ENCODE results near the gene GFPT2. TPM values are rescaled to one million over a fixed set of nuclear protein-coding genes. Genes with fewer than 3 reads are reported as not detected.

The GFPT2 gene
- total RNA-seq, 2 experiments from 2014 or later = 0.15 to 0.37 TPM

DNA sequence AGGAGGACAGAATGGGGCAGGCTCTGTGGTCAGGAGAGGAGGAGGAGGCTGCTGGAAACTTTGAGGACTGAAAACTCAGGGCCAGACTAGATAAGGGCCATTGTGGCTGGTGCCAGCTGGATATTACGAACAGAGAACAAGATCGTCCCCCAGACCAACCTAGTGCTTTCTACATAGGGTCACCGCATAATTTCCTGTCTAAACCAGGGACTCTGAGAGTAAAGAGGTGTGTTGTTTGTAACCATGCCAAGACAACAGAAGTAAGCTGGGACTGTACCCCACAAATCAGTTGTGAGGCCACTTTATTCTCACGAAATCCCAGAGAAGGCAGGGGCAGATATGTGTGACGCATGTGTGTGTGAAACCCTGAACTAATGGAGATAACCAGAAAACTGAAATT lies 20.3 kb upstream of the GFPT2 start:
- Mint-ChIP-seq H3K36me3 (no peaks in the 10 kb centered on the region), H3K4me3 (no peak overlapping the region), H3K9me3 (ENCODE audit: low read depth) (no peaks in the 10 kb centered on the region), H3K27me3 (peaks cover 43% of the 10 kb centered on the region), H3K27ac (no peak overlapping the region), H3K4me1 (no peaks in the 10 kb centered on the region)
- ATAC-seq (no peak), DNase-seq (no peak)
- CTCF ChIA-PET = interaction anchor here (0.7 to 0.9 kb wide), 2 partner anchors 45 to 54 kb away, joined by 3 read pairs; no protein-coding TSS in a partner anchor

DNA sequence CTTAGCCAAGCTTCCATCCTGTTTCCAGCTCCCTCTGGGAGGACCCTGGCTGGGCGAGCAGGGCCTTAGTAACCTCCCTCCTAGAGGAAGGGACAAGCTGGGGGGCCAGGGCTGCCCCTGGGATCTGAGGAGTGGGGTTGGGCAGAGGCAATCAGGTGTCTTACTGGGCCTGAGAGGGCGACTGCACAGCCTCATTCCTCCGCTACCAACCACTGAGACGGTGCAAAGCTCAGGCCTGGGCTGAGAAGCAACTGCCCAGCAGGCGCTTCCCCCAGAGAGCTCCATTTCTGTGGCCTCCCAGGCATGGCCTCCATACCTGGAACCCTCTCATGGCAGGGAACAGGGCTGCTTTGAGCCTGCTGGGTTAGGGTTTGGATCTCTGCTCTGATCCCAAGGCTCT lies 18.8 kb upstream of the GFPT2 start:
- peaks cover 34% of the 10 kb centered on the region for H3K27me3 Mint-ChIP-seq
- no peaks in the 10 kb centered on the region for H3K36me3 Mint-ChIP-seq
- peaks cover 13% of the 10 kb centered on the region for H3K4me1 Mint-ChIP-seq
- DNase-seq (no peak), ATAC-seq (no peak)
- CTCF ChIA-PET = interaction anchor here (1.6 kb wide), 1 partner anchor 56 kb away, joined by 5 read pairs; no protein-coding TSS in a partner anchor
- H3K9me3 Mint-ChIP-seq (ENCODE audit: low read depth) = no peaks in the 10 kb centered on the region
- no peak overlapping the region for H3K4me3 Mint-ChIP-seq
- H3K27ac Mint-ChIP-seq = no peak overlapping the region

DNA sequence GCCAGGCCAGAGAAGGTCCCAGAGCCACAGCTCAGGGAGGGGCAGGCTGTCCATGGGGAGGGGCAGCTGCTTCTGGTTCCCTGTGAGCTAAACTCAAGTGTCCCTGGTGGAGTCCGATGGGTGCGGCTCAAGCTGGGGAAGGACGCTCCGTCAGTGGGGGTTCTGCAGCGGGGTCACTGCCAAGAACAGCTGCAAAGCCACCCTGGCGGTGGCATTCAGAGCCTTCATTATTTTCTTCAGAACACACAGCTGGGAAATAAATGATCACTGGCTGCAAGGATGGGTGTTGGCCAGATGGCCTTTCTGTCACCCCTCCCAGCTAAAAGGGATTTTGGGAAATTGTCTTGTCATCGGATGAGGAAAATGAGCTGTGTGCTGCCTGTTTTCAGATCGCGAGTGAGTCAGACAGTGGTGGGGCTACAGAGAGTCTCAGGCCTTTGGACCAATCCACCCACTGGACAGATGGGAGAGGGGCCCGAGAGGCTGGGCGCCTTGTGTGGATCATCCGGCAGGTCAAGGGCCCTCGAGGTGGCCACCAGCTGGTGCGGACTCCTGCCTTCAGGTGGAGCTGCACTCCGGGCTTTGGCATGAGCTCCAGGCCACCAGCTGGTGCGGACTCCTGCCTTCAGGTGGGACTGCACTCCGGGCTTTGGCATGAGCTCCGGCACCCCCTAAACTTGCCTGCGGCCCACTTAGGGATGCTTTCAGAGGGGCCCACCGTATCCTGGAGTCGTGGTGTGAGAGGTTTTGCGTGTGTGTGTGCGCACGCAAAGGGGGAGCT lies 17.9 kb upstream of the GFPT2 start:
- DNase-seq = no peak
- Mint-ChIP-seq H3K36me3 (no peaks in the 10 kb centered on the region), H3K27ac (no peak overlapping the region), H3K9me3 (ENCODE audit: low read depth) (no peaks in the 10 kb centered on the region), H3K27me3 (peaks cover 35% of the 10 kb centered on the region), H3K4me1 (peaks cover 14% of the 10 kb centered on the region), H3K4me3 (no peak overlapping the region)
- CTCF ChIA-PET = interaction anchor here (1.0 to 1.6 kb wide), 2 partner anchors 55 to 78 kb away, joined by 3 to 5 read pairs; no protein-coding TSS in a partner anchor
- no peak for ATAC-seq

DNA sequence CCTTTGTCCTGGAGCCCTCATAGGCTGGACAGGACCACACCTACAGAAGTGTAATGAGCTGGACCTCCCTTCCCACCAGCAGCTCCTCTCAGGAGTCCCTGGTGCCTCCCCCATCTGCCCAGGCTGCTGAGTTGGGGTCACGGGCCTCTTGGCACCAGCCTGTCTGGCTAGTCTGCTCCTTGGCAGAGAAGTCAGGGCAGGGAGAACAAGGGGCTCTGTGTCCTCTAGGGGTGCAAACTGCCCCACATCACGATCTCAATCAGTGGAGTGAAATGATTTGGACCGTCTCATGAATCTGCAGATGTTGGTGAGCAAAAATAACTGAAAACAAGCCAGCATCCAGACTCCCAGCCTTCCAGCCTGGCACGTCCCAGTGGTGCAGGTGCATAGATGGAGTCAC lies 14.9 kb upstream of the GFPT2 start:
- CTCF ChIA-PET = no interaction called here
- Mint-ChIP-seq H3K9me3 (ENCODE audit: low read depth) (no peaks in the 10 kb centered on the region), H3K27ac (no peak overlapping the region), H3K27me3 (peaks cover 35% of the 10 kb centered on the region), H3K4me1 (peaks cover 14% of the 10 kb centered on the region), H3K4me3 (no peak overlapping the region), H3K36me3 (no peaks in the 10 kb centered on the region)
- no peak for ATAC-seq
- no peak for DNase-seq

DNA sequence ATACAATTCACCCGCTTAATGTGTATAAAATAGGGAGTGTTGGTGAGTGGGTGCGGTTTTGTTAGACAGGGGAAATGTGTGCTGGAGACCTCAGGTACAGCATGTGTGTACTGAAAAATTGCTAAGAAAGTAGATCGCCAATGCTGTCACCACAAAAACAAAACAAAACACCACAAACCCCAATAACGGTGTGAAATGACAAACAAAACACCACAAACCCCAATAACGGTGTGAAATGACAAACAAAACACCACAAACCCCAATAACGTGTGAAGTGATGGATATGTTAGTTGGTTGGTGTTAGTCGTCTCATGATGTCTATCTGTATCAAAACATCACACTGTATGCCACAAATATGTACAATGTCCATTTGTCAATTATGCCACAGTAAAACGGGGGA lies 14.2 kb upstream of the GFPT2 start:
- no peak overlapping the region for H3K4me3 Mint-ChIP-seq
- peak; percentile 76 for ATAC-seq
- CTCF ChIA-PET = no interaction called here
- no peaks in the 10 kb centered on the region for H3K9me3 Mint-ChIP-seq (ENCODE audit: low read depth)
- DNase-seq = peak; percentile 62
- H3K4me1 Mint-ChIP-seq = peaks cover 14% of the 10 kb centered on the region
- peak overlapping the region; percentile 70 for H3K27ac Mint-ChIP-seq
- no peaks in the 10 kb centered on the region for H3K36me3 Mint-ChIP-seq
- peaks cover 35% of the 10 kb centered on the region for H3K27me3 Mint-ChIP-seq

DNA sequence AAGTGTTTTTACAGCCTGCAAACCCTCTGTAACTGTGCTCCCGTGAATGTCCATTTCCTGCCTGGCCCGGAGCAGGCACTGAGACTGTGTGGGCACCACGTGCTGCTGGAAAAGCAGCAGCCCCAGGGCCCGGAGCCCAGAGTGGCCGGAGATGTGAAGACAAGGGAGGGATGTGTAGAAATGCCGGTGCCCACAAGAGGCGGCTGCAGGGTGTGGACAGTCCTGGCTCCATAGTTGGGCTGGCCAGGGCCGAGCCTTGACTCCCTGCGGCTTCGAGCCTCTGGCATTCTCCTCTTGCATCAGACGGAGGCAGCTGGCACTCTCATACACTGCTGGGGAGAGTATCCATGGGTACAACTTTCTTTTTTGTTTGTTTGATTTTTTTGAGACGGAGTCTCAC lies 13.2 kb upstream of the GFPT2 start:
- H3K4me1 Mint-ChIP-seq = peaks cover 14% of the 10 kb centered on the region
- H3K27me3 Mint-ChIP-seq = peaks cover 40% of the 10 kb centered on the region
- ATAC-seq (no peak), DNase-seq (no peak)
- no peaks in the 10 kb centered on the region for H3K9me3 Mint-ChIP-seq (ENCODE audit: low read depth)
- no peak overlapping the region for H3K4me3 Mint-ChIP-seq
- H3K27ac Mint-ChIP-seq = no peak overlapping the region
- CTCF ChIA-PET = no interaction called here
- no peaks in the 10 kb centered on the region for H3K36me3 Mint-ChIP-seq

DNA sequence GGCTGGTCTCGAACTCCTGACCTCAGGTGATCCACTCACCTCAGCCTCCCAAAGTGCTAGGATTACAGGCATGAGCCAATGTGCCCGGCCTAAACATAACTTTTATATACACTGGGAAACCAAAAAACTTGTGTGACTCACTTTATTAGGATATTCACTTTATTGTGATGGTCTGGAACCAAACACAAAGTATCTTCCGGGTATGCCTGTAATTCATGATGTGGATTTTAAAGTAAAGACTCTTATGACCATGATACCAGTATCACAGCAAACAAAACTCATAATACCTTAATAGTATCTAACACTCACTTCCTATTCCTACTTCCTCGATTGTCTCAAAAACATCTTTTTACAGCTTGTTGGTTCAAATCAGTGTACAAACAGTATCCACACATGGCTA lies 12.7 kb upstream of the GFPT2 start:
- H3K27me3 Mint-ChIP-seq = peaks cover 37% of the 10 kb centered on the region
- H3K36me3 Mint-ChIP-seq = no peaks in the 10 kb centered on the region
- no peak overlapping the region for H3K27ac Mint-ChIP-seq
- no peaks in the 10 kb centered on the region for H3K9me3 Mint-ChIP-seq (ENCODE audit: low read depth)
- CTCF ChIA-PET = no interaction called here
- H3K4me1 Mint-ChIP-seq = peaks cover 14% of the 10 kb centered on the region
- ATAC-seq = no peak
- no peak for DNase-seq
- H3K4me3 Mint-ChIP-seq = no peak overlapping the region

DNA sequence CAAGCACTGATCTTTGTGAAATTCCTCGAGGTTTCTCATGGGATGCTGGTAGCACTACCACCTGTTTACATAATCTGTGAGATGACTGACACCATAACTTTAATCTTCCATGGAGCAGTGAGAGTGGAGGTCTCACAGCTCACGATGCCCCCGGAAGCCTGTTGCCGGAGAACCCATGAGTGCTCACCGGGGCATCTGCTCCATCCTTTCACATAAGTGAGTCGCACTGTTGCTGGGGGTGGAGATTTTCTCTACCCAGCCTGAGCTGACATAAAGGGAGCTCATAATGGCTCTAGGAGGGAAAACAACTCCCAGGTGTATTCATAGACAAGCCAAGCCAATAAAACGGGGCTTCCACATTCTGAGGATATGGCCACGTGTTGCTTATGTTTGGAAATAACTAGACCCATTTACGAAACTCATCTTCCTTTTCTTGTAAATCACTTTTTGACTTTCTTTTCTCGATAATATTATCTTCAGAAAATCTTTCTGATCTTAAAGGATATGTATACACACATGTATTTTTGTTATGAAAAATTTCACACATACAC lies 11.2 kb upstream of the GFPT2 start:
- ATAC-seq (no peak), DNase-seq (no peak)
- no peaks in the 10 kb centered on the region for H3K36me3 Mint-ChIP-seq
- H3K4me1 Mint-ChIP-seq = peaks cover 14% of the 10 kb centered on the region
- H3K4me3 Mint-ChIP-seq = no peak overlapping the region
- no peaks in the 10 kb centered on the region for H3K9me3 Mint-ChIP-seq (ENCODE audit: low read depth)
- H3K27me3 Mint-ChIP-seq = peaks cover 37% of the 10 kb centered on the region
- CTCF ChIA-PET = no interaction called here
- no peak overlapping the region for H3K27ac Mint-ChIP-seq

DNA sequence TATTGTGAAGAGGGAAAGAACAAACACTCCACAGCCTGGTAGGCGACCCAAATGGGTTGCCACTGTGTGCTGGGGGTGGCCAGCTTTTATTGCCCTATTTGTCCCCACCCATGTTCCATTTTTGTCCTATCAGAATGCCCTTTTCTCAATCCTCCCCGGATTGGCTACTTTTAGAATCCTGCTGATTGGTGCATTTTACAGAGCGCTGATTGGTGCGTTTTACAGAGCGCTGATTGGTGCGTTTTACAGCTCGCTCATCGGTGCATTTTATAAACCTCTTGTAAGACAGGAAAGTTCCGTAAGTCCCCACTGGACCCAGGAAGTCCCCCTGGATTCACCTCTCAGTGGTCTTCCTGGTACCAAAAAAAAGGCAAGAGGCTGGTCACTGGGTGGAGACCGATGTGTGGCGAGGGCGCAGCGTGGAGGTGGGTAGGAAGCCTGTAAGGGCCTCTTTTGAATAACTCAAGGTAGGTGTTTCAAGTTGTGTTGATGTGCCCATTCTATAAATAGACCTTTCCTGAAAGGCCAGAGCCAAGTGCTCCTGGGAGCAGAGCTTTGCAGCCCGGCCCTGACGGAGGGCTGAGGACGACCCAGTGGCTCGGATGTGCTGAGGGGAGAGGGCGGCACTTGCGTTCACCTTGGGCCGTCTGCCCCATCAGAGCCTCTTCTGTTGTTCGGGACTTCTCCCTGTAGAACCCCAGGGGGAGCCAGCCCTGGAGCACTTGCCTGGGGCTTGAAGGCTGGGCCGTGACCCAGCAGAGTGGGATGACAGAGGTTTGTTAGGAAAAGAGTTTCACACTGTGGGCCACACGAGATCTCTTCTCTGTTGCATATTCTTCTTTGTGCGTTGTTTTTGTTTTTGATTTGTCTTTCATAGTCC lies 7.2 kb upstream of the GFPT2 start:
- no peaks in the 10 kb centered on the region for H3K4me1 Mint-ChIP-seq
- H3K27me3 Mint-ChIP-seq = peaks cover 54% of the 10 kb centered on the region
- no peak overlapping the region for H3K27ac Mint-ChIP-seq
- DNase-seq = no peak
- no peak for ATAC-seq
- H3K36me3 Mint-ChIP-seq = no peaks in the 10 kb centered on the region
- H3K9me3 Mint-ChIP-seq (ENCODE audit: low read depth) = no peaks in the 10 kb centered on the region
- CTCF ChIA-PET = interaction anchor here (1.1 to 1.2 kb wide), 2 partner anchors 31 to 106 kb away, joined by 3 read pairs; no protein-coding TSS in a partner anchor
- no peak overlapping the region for H3K4me3 Mint-ChIP-seq

DNA sequence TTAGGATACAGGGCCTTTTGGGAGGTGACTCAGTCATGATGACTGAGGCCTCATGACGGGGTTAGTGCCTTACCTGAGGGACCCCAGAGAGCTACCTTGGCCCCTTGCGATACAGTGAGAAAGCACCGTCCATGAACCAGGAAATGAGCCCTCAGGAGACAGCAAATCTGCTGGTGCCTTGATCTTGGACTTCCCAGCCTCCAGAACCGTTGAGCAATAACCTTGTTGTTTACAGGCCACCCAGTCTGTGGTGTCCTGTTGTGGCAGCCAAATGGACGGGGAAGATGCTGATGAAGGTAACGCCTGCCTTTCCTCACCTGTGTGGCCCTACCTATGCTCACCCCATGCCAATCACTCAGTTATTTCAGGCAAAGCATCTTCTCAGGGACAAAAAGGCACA lies 5.6 kb upstream of the GFPT2 start:
- DNase-seq (no peak), ATAC-seq (no peak)
- Mint-ChIP-seq H3K27ac (no peak overlapping the region), H3K4me3 (no peak overlapping the region), H3K27me3 (peaks cover 56% of the 10 kb centered on the region), H3K4me1 (peaks cover 5% of the 10 kb centered on the region), H3K36me3 (no peaks in the 10 kb centered on the region), H3K9me3 (ENCODE audit: low read depth) (no peaks in the 10 kb centered on the region)
- CTCF ChIA-PET = no interaction called here

DNA sequence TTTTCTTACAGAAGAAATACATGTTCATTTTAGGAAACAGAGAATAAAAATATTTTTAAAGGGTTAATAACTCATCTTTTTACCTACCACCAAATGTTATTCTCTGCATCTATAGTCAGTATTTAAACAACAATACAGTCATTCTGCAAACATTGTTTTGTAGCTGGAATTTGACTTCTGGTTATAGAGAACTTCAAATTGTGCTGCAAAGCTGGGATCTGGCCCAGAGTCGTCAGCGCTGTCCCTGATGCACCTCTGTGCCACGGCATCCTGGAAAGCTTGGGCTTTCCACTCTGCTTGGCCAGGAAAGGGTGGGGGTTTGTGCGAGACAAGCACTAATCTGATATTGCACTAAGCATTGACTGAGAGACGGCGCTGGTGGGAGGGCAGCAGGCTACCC lies 5.0 kb upstream of the GFPT2 start:
- CTCF ChIA-PET = no interaction called here

DNA sequence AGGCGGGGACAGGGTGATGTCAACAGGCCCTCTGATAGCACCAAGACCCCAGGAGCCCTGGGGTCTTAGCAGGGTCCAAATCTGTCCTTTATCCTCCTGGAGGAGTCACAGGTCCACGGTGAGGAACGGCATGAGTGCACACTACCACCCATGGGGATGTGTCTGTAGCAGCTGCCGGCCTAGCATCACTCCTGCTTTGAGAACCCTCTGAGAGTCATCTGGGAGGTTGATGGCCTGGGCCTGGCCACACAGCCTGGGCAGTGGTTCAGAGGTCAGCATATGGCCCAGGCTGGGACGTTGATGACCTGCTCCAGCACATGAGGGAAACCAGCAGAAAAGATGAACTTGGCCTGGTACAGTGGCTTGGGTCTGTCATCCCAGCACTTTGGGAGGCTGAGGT lies 1.8 kb upstream of the GFPT2 start:
- Mint-ChIP-seq H3K27me3 (peaks cover 66% of the 10 kb centered on the region), H3K9me3 (ENCODE audit: low read depth) (no peaks in the 10 kb centered on the region), H3K4me3 (no peak overlapping the region), H3K27ac (no peak overlapping the region), H3K36me3 (no peaks in the 10 kb centered on the region), H3K4me1 (peaks cover 5% of the 10 kb centered on the region)
- CTCF ChIA-PET = no interaction called here
- ATAC-seq = no peak
- DNase-seq = no peak

More for the DNA sequence above, 5.0 kb upstream of the GFPT2 start:
- H3K36me3 Mint-ChIP-seq = no peaks in the 10 kb centered on the region
- H3K27me3 Mint-ChIP-seq = peaks cover 53% of the 10 kb centered on the region
- no peak overlapping the region for H3K27ac Mint-ChIP-seq
- H3K4me3 Mint-ChIP-seq = no peak overlapping the region
- H3K9me3 Mint-ChIP-seq (ENCODE audit: low read depth) = no peaks in the 10 kb centered on the region
- DNase-seq (no peak), ATAC-seq (no peak)
- H3K4me1 Mint-ChIP-seq = peaks cover 5% of the 10 kb centered on the region

DNA sequence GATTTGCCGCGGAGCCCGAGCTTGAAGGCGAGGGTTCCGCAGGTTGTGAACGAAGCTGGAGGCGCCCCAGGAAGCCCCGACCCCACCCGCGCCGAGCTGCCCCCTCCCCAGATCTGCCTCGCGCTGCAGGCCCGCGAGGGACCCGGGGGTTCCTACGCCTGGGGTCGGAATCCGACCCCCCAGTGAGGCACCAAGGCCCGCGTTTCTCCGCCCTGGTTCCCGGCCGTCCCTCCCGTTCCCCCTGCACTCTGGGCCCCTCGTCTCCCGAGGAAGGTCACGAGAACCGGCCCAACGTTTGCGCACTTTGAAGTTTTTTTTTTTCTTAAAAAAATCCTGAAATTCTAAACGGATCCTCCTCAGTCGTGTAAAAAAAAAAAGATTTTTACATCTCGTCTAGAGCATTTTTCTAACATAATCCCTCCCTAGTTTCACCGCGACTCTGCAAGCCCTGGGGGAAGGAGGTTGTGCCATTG lies 880 bp upstream of the GFPT2 start:
- Mint-ChIP-seq H3K27me3 (peaks cover 71% of the 10 kb centered on the region), H3K36me3 (no peaks in the 10 kb centered on the region), H3K9me3 (ENCODE audit: low read depth) (no peaks in the 10 kb centered on the region), H3K27ac (no peak overlapping the region), H3K4me3 (peak overlapping the region; percentile 26), H3K4me1 (peaks cover 5% of the 10 kb centered on the region)
- no peak for ATAC-seq
- no peak for DNase-seq
- CTCF ChIA-PET = interaction anchor here (0.8 to 0.9 kb wide), 3 partner anchors 10 to 61 kb away, joined by 3 to 6 read pairs (median 4); no protein-coding TSS in a partner anchor

Measured in activated CD8-positive, alpha-beta memory T cell treated with anti-CD3 and anti-CD28 coated beads, Interleukin-2, amount 10 ng/mL, durations not matched to agents 7 days and 5 days (primary cell).